Stimulated activated memory B cell treated with anti-CD40 and anti-IgM and Interleukin-4, amounts not matched to agents 10 μg/mL and 1 μg/mL and 100 μg/mL, for 72 hours (primary cell): ENCODE data around the gene SLC2A10.
A peak's percentile ranks its signal among the peaks of the same experiment; 100 is the strongest.

Source experiments
- ATAC-seq: fragments of 150-1000 bp; cut with Tn5 transposase; 2 replicates; pipeline ENCODE4 v1.10.0; 2021
- H3K27ac Mint-ChIP-seq: one replicate; pipeline ENCODE4 v1.8.0; 2022; ENCODE audit warnings: mild to moderate bottlenecking, mixed read lengths
- H3K27me3 Mint-ChIP-seq: one replicate; pipeline ENCODE4 v1.8.0; 2022; ENCODE audit warnings: mixed read lengths
- H3K36me3 Mint-ChIP-seq: one replicate; pipeline ENCODE4 v1.8.0; 2022; ENCODE audit warnings: mixed read lengths
- H3K4me1 Mint-ChIP-seq: one replicate; pipeline ENCODE4 v1.8.0; 2022; ENCODE audit warnings: mixed read lengths
- H3K4me3 Mint-ChIP-seq: one replicate; pipeline ENCODE4 v1.8.0; 2022; ENCODE audit warnings: mild to moderate bottlenecking, moderate library complexity, mixed read lengths
- H3K9me3 Mint-ChIP-seq: one replicate; pipeline ENCODE4 v1.8.0; 2022; ENCODE audit warnings: mixed read lengths

SLC2A10 gene

DNA sequence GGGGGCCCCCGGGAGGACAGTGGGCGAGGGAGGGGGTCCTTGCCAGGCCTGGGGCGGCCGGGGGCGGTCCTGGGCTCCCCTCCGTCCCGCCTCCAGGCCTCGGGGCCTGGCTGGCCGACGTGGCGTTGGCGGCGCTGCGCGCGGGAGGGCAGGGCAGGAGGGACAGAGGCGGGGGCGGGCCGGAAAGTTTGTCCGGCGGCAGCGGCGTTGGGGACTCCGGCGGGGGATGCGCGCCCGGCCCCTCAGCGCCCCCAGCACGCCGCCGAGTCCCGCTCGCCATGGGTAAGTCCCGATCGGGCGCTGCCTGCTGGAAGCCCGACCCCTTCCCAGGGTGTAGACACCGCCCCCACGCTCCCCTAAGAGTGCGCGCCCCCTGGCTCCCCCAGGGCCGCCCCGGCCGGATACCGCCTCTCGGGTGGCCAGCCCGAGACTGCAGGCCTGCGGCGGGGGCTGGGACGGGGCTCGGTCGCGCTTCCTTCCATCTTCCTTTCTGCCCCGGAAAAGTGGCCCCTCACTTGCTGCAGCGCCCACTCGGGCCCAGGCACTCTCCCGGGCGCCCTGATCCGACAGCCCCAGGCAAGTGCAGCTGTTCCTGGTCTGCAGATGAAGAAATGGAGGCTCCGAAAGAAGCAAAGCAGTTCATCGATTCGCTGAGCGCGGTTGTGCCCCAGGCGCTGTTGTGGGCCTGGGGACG lies at the start of gene SLC2A10:
Gene SLC2A10 (plus strand): TSS at position 191 of the 694 bp plus-strand sequence. CDS start 88 bp downstream, at position 279.
- H3K9me3 Mint-ChIP-seq: peaks cover 3% of the 10 kb centered on the region
- no peaks in the 10 kb centered on the region for H3K36me3 Mint-ChIP-seq
- H3K4me3 Mint-ChIP-seq: peak within 1 kb of the TSS; percentile 59
- ATAC-seq: peak; percentile 29
- H3K27me3 Mint-ChIP-seq: peaks cover 67% of the 10 kb centered on the region
- peaks cover 16% of the 10 kb centered on the region for H3K4me1 Mint-ChIP-seq
- no peak within 1 kb of the TSS for H3K27ac Mint-ChIP-seq

DNA sequence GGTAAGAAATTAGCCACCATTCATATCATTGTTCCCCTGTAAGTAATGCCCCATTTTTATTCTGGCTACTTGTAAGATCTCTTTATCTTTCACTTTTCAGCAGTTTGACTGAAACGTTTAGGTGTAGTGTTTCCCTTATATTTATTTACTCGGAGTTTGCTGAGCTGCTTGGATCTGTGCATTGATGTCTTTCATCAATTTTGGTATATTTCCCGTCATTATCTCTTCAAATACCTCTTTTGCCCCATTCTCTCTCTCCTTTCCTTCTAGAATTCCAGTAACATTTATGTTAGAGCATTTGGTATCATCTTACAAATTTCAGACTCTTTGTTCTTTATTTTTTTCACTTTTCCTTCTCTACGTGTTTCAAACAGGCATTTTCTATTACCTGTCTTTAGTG lies 49.0 kb upstream of the SLC2A10 start:
- H3K27me3 Mint-ChIP-seq: no peaks in the 10 kb centered on the region
- no peak for ATAC-seq
- H3K36me3 Mint-ChIP-seq: no peaks in the 10 kb centered on the region
- no peak overlapping the region for H3K4me3 Mint-ChIP-seq
- no peak overlapping the region for H3K27ac Mint-ChIP-seq
- H3K9me3 Mint-ChIP-seq: no peaks in the 10 kb centered on the region
- H3K4me1 Mint-ChIP-seq: no peaks in the 10 kb centered on the region

DNA sequence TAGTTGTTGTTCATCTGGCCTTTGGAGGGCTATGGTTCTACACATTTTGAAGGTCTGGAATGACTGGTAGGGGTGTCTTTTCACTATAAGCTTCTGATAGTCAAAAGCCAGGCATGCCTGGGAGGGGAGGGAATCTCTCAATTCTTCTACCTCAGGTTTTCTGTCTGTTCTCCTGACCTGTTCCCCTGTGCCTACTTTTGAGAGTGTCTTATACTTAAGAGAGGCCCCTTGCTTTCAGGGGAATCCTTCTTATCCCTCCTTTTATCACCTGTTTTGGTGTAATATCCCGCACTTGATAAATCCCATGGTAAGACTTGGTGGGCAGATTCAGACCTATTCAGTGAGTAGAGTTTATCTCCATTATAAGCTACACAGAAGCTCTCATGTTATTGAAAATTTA lies 47.8 kb upstream of the SLC2A10 start:
- H3K9me3 Mint-ChIP-seq: no peaks in the 10 kb centered on the region
- H3K4me1 Mint-ChIP-seq: no peaks in the 10 kb centered on the region
- no peak for ATAC-seq
- no peaks in the 10 kb centered on the region for H3K36me3 Mint-ChIP-seq
- no peak overlapping the region for H3K4me3 Mint-ChIP-seq
- H3K27ac Mint-ChIP-seq: no peak overlapping the region
- no peaks in the 10 kb centered on the region for H3K27me3 Mint-ChIP-seq

DNA sequence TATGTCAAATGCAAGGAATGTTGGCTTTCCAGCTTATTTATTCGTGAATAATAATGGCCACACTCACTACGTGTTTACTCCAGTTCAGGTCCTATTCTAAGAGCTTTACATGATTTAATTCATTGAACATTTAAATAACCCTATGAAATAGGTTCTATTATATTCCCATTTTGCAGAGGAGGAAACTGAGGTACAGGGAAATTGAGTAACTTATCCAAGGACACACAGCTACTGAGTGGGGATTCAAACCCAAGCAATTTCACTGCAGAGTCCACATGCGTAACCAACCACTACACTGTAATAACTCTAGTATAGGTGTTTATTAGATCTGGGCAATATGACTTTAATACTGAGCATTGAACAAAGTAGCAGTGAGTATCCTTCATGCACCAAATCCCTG lies 45.9 kb upstream of the SLC2A10 start:
- Mint-ChIP-seq H3K36me3 (peaks cover 5% of the 10 kb centered on the region), H3K4me1 (no peaks in the 10 kb centered on the region), H3K27ac (no peak overlapping the region), H3K27me3 (no peaks in the 10 kb centered on the region), H3K9me3 (no peaks in the 10 kb centered on the region), H3K4me3 (no peak overlapping the region)
- ATAC-seq: no peak

DNA sequence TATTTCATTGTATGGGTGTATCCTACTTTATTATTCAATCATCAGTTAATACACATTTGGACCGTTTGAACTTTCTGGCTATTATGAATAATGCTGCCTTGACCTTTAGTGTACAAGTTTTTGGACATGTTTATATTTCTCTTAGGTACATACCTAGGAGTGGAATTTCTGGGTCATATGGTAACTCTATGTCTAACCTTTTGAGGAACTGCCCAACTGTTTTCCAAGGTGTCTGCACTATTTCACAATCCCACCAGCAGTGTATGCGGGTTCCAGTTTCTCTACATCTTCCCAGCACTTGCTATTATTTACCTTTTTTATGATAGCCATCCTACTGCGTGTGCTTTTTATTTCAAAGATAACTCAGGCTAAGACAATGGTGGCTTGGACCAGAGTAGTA lies 43.8 kb upstream of the SLC2A10 start:
- Mint-ChIP-seq H3K4me1 (no peaks in the 10 kb centered on the region), H3K27me3 (no peaks in the 10 kb centered on the region), H3K9me3 (peaks cover 5% of the 10 kb centered on the region), H3K36me3 (peaks cover 10% of the 10 kb centered on the region), H3K27ac (no peak overlapping the region), H3K4me3 (no peak overlapping the region)
- ATAC-seq: no peak

DNA sequence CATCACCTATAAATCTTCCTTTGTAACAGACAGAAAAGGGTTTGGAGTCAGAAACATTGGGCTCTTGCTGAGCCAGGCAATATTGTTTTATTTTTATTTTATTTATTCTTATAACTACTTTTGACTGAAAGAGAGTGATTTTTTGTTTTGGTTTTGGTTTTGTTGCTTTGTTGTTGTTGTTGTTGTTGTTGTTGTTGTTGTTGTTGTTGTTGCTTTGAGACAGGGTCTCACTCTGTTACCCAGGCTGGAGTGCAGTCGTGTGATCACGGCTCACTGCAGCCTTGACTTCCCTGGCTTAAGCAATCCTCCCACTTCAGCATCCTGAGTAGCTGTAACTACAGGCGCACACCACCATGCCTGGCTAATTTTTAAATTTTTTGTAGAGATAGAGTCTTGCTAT lies 43.1 kb upstream of the SLC2A10 start:
- H3K9me3 Mint-ChIP-seq: peaks cover 11% of the 10 kb centered on the region

DNA sequence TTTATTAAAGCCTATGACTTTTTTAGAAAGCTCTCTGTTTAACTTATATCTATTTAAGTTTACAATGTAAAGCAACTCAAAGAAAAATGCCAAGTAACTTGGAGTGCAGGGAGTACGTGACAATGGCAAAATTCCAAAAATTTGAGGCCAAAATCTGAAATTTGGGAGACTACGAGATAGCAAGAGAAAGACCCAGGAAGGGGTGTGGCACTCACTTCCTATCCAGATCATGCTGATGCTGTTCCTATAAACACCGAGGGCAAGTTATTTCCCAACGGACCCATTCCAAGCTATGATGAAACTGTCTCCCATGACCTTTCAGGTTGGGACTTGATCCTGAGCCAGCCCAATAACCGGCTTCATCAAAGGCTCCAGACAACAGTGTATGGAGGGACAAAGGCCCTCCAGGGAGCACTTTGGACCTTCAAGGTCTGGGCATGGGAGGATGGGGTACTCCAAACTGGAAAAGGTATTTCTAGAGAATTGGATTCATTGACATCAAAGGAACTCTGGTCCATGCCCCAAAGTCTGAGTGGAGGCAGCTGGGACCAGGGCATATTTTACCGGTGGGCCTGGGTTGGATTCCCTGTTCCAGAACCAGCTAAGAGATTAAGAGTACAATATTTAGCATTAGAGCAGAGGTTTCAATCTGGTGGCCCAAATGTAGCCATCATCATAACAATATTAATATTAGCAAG lies 42.5 kb upstream of the SLC2A10 start:
- Mint-ChIP-seq H3K4me1 (no peaks in the 10 kb centered on the region), H3K9me3 (peaks cover 13% of the 10 kb centered on the region), H3K36me3 (peaks cover 20% of the 10 kb centered on the region), H3K27me3 (no peaks in the 10 kb centered on the region), H3K27ac (no peak overlapping the region), H3K4me3 (no peak overlapping the region)
- ATAC-seq: no peak

More for the DNA sequence above, 43.1 kb upstream of the SLC2A10 start:
- H3K36me3 Mint-ChIP-seq: peaks cover 17% of the 10 kb centered on the region
- H3K27me3 Mint-ChIP-seq: no peaks in the 10 kb centered on the region
- H3K4me1 Mint-ChIP-seq: no peaks in the 10 kb centered on the region
- H3K4me3 Mint-ChIP-seq: no peak overlapping the region
- no peak for ATAC-seq
- no peak overlapping the region for H3K27ac Mint-ChIP-seq

DNA sequence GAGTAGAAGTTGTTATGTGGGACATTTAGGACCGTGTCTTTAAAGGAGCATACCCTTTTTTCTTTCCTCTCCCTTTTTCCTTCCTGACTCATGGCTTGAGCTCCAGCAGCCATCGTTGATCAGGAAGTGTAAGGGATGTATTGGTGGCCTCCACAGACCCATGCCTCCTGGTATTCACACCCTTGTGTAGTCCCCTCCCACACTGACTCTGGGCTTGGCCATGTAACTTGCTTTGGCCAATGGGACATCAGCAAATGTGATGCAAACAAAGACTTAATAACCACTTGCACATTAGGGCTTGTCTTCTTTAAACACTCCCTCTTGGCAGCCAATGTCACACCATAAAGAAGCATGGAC lies 39.2 kb upstream of the SLC2A10 start:
- Mint-ChIP-seq H3K4me3 (no peak overlapping the region), H3K27me3 (no peaks in the 10 kb centered on the region), H3K27ac (no peak overlapping the region), H3K4me1 (no peaks in the 10 kb centered on the region), H3K36me3 (peaks cover 24% of the 10 kb centered on the region), H3K9me3 (peaks cover 13% of the 10 kb centered on the region)
- no peak for ATAC-seq

DNA sequence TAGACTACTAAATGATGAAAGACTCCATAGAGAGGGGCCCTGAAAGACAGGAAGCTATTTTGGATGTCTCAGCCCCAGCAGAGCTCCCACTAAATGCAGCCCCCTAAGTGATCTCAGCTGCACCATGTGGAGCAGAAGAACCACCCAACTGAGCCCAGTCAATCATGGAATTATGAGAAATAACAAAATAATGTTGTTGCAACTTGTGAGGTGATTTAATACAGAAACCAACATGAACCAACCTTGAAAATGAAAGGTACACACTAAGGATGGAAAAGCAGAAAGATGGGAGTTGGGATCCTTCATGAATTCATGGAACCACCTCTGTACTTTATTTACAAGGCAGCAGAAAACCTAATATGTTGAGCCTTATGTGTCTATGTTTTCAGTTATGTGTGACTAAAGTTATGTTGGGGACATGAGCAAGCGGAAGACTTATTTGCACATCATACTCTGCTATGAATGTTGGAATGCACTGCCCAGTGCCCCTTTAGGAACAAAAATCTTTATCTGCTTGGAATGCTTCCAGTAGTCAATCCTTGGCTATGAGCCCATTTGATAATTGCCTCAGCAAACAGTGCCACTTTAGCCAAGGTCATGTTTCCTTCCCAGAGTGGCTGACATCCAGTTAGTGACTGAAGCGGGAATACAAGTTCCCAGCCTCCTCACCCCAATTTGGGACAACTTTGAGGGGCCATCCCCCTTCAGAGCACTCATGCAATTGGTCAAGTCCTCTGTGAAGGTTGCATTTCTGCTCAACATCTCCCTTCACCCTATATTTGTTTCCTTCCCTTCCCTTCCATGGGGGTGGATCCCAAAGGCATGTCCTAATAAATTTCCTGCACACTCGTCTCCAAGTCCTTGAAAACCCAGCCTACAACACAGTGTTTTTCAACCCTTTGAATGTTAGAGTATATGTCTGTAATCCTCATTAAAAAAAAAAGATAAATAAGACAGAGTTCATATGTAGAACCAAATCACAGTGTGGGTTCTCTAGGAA lies 38.6 kb upstream of the SLC2A10 start:
- peaks cover 13% of the 10 kb centered on the region for H3K9me3 Mint-ChIP-seq
- no peaks in the 10 kb centered on the region for H3K27me3 Mint-ChIP-seq
- no peak overlapping the region for H3K4me3 Mint-ChIP-seq
- H3K4me1 Mint-ChIP-seq: no peaks in the 10 kb centered on the region
- ATAC-seq: no peak
- H3K27ac Mint-ChIP-seq: no peak overlapping the region
- H3K36me3 Mint-ChIP-seq: peaks cover 24% of the 10 kb centered on the region

DNA sequence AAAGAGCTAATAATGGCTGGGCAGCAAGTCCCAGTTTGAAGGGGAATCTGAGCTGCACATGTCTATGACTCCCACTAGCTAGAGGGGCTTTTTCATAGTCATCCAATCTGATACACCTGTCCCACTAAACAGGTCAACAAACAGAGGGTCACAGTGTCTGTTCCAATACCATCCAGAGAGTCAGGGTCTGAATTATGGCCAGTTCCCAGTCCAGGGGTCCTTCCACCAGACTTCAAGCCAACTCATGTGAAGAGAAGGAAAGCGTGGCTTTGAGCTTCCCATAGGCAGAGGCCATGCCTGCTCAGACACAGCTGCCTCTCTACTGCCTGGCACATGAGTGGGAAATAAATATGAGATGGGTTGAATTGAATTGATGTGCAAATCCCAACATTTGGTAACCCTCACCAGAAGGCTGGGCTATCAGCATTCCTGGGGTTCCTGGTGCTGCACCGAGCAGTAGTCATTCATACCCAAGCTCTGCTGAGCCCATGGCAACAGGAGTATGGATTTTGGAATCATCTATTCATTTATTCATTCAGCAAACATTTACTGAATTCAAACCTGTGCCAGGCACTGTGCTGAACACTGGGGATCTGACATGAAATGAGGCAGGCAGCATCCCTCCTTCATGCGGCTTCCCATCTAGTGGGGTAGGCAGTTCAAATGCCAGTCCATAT lies 37.4 kb upstream of the SLC2A10 start:
- Mint-ChIP-seq H3K4me1 (no peaks in the 10 kb centered on the region), H3K27me3 (no peaks in the 10 kb centered on the region), H3K9me3 (peaks cover 13% of the 10 kb centered on the region), H3K36me3 (peaks cover 24% of the 10 kb centered on the region), H3K4me3 (no peak overlapping the region), H3K27ac (no peak overlapping the region)
- no peak for ATAC-seq

DNA sequence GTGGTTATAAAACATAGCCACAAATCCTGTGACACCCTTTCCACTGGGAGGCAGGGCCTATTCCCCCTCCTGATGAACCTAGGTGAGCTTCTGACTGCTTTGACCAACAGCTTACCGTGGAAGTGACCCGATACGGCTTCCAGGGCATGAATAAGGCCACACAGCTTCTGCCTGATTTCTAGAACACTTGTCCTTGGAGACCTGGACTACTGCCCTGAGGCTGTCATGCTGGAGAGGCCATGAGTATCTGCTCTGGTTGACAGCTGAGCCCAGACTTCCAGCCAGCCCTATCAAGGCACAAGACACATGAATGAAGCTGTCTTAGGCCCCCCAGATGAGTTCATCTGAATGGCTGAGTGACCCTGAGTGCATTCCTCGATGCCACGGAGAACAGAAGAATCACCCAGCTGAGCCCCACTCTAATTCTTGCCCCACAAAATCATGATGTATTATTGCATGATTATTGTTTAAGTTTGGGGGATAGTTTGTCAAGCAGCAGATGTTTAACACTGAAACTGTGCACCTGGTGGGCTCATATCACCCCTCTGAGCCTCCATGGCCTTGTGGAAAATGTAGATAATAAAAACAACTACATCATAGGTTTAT lies 36.8 kb upstream of the SLC2A10 start:
- no peak for ATAC-seq
- H3K36me3 Mint-ChIP-seq: peaks cover 24% of the 10 kb centered on the region
- peaks cover 13% of the 10 kb centered on the region for H3K9me3 Mint-ChIP-seq
- no peak overlapping the region for H3K27ac Mint-ChIP-seq
- no peaks in the 10 kb centered on the region for H3K27me3 Mint-ChIP-seq
- H3K4me3 Mint-ChIP-seq: no peak overlapping the region
- no peaks in the 10 kb centered on the region for H3K4me1 Mint-ChIP-seq

DNA sequence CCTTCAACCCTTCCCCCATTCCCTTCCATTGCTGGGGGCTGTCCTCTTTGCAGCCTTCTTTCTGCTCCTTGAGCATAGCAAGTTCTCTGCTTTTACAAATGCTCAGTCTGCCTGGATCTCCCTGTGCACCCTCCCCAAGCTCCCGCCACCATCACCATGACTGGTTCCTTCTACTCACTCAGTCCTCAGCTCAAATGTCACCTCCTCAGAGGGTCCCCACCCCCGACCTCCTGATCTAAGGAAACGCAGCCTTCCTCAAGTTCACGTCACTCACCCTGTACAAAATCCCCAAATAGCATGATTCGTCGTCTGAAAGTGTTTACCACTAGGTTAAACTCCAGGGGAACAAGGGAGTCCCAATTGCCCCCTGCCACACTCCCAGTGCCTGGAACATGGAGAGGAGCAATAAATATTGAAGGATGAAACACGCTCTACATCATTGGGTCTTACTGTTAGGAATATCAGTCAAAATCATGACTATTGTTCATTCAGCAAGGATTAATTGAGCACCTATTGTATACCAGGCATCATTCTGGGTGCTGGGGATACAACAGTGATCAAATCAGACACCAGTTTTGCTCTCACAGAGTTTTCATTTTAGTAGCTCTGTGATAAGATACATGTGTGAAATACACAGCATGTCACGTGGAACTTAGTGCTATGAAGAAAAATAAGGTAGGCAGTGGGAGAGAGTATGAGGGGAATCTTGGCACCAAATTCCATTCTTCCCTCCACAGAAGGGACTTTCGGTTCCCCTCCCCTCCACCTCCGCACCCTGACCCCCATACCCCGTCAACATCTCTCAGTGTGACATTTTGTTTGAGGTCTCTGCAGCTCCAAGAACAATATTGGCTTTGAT lies 35.8 kb upstream of the SLC2A10 start:
- Mint-ChIP-seq H3K4me1 (no peaks in the 10 kb centered on the region), H3K27me3 (no peaks in the 10 kb centered on the region), H3K27ac (no peak overlapping the region), H3K9me3 (peaks cover 13% of the 10 kb centered on the region), H3K36me3 (peaks cover 19% of the 10 kb centered on the region), H3K4me3 (no peak overlapping the region)
- ATAC-seq: no peak

DNA sequence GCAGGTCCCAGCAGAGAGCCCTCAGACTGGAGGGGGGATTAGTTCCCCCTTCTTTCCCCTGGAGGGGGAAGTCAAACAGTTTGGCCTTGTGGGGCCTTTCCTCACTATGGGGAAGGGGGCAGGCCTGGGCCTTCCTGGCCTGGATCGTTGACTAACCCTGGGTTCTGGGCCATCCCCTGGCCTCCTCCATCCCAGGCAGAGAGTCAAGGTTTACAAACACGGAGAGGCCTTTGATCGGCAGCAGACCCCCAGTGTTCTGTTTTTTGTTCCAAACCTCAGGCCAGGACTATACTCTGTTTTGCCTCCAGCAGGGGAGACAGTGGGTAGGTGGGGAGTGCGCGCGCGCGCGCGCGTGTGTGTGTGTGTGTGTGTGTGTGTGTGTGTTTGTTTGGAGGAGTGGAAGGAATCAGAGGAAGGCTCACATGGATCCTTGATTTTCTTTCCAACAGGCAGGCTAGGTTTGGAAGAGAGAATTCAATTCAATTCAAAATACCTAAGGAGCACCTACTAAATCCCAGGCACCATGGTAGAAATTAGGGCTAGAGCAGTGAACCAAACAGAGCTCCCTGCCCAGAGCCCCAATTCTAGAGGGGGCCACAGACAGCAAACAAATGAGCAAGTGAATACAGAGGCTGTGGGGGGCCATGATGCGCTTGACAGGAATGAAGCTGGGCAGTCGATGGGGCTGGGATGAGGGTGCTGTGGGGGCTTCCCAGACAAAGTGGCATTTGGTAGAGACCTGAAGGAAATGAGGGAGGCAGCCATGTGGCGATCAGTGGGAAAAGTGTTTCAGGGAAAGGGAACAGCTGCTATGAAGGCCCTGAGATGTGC lies 35.0 kb upstream of the SLC2A10 start:
- Mint-ChIP-seq H3K27me3 (no peaks in the 10 kb centered on the region), H3K27ac (no peak overlapping the region), H3K36me3 (peaks cover 19% of the 10 kb centered on the region), H3K9me3 (peaks cover 13% of the 10 kb centered on the region), H3K4me1 (no peaks in the 10 kb centered on the region), H3K4me3 (no peak overlapping the region)
- no peak for ATAC-seq
